Hepatocyte (in vitro differentiated cells): Measurements from ENCODE around the gene B4GALT7. TPM values are rescaled to one million over a fixed set of nuclear protein-coding genes. Genes with fewer than 3 reads are reported as not detected.

Source experiments
- DNase-seq: peaks from one replicate; pipeline ENCODE4 v3.0.0-alpha.2; 2016; ENCODE audit warnings: low spot score
- H2AFZ ChIP-seq: fragments of 200-600 bp; sonication (generic); 2 replicates; pipeline ENCODE4 v1.6.0; 2016; ENCODE audit warnings: antibody characterized with exemption, mild to moderate bottlenecking
- H3K27ac ChIP-seq: fragments of 200-600 bp; sonication (generic); 2 replicates; pipeline ENCODE4 v1.5.1; 2016; ENCODE audit warnings: mild to moderate bottlenecking
- H3K27me3 ChIP-seq: fragments of 200-600 bp; sonication (generic); 2 replicates; pipeline ENCODE4 v1.6.1; 2016
- H3K36me3 ChIP-seq: fragments of 200-600 bp; sonication (generic); replicated peaks from 2 replicates; pipeline ENCODE4 v1.5.1; 2016; ENCODE audit warnings: low read depth; ENCODE audit not compliant: insufficient read depth
- H3K4me1 ChIP-seq: fragments of 200-600 bp; sonication (generic); 2 replicates; pipeline ENCODE4 v1.5.1; 2016; ENCODE audit warnings: mild to moderate bottlenecking, moderate library complexity; ENCODE audit not compliant: insufficient read depth
- H3K4me2 ChIP-seq: fragments of 200-600 bp; sonication (generic); 2 replicates; pipeline ENCODE4 v1.6.0; 2016
- H3K4me3 ChIP-seq: fragments of 200-600 bp; sonication (generic); 2 replicates; pipeline ENCODE4 v1.5.1; 2016; ENCODE audit warnings: mild to moderate bottlenecking
- H3K79me2 ChIP-seq: fragments of 200-600 bp; sonication (generic); 2 replicates; pipeline ENCODE4 v1.6.0; 2017; ENCODE audit warnings: mild to moderate bottlenecking
- H3K9me2 ChIP-seq: fragments of 200-600 bp; sonication (generic); replicated peaks from 2 replicates; pipeline ENCODE4 v1.6.0; 2017; ENCODE audit warnings: mild to moderate bottlenecking; ENCODE audit not compliant: insufficient read depth
- H3K9me3 ChIP-seq: fragments of 200-600 bp; sonication (generic); 2 replicates; pipeline ENCODE4 v1.5.1; 2016; ENCODE audit warnings: low read depth, mild to moderate bottlenecking
- H4K20me1 ChIP-seq: fragments of 200-600 bp; sonication (generic); 2 replicates; pipeline ENCODE4 v1.6.0; 2016; ENCODE audit warnings: mild to moderate bottlenecking; ENCODE audit not compliant: insufficient read depth, poor library complexity, severe bottlenecking
- EZH2 ChIP-seq: fragments of 200-600 bp; sonication (generic); IDR thresholded peaks from 2 replicates; pipeline ENCODE4 v1.6.1; 2016; ENCODE audit warnings: antibody characterized with exemption, mild to moderate bottlenecking, borderline replicate concordance
- EZH2phosphoT487 ChIP-seq: fragments of 200-600 bp; sonication (generic); IDR thresholded peaks from one replicate; pipeline ENCODE4 v1.6.1; 2018; ENCODE audit warnings: antibody characterized with exemption, mild to moderate bottlenecking, low read depth, moderate library complexity; ENCODE audit not compliant: unreplicated experiment, severe bottlenecking
- WGBS: methylation state at CpG from one replicate; pipeline ENCODE4 v1.1.6; 2016; ENCODE audit warnings: low lambda C conversion rate; ENCODE audit errors: missing lambda C conversion rate; 5-methylcytosine and 5-hydroxymethylcytosine counted together
- polyA plus RNA-seq: library from polyadenylated mRNA; unstranded; fragments of >200 nt; fragmentation: Nextera tagmentation; extraction: Ambion mirVana; gene quantifications from 2 replicates; pipeline ENCODE4 v1.2.1, GENCODE V29; 2016
- total RNA-seq: library from RNA; depleted of rRNA; stranded (reverse); fragments of >200 nt; gene quantifications from 2 replicates; pipeline ENCODE4 v1.2.3, GENCODE V29; 2014
- TF ChIP-seq, protein P1 (sequence below): fragments of 200-600 bp; sonication (generic); IDR thresholded peaks from 2 replicates; pipeline ENCODE4 v1.5.1; 2016; ENCODE audit warnings: antibody characterized with exemption, mild to moderate bottlenecking; ENCODE audit not compliant: poor library complexity

Gene B4GALT7
- total and polyA plus RNA-seq, 2 experiments from 2014 or later, result 28.5 to 60.7 TPM

DNA sequence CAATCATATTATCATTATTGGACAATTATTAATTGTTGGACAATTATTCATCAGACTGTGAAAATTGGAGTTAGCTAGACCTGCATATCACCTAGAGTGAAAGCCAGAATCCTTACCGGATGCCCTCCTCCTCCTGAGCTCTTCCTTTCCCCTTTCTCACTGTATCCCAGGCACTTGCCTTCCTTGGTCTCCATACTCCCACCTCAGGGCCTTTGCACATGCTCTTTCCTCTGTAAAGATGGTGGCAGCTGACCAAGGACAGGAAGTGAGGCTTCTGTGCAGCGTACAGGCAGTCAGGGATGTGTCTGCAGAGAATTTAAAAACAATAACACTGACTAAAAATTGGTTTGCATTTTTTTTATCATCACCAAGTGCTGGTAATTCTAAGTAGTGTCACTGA, 30.0 kb upstream of the B4GALT7 start:
- DNase-seq, result no peak
- Histone ChIP-seq H3K9me2 (no peaks in the 10 kb centered on the region), H4K20me1 (no peaks in the 10 kb centered on the region), H2AFZ (no peak overlapping the region), H3K27ac (no peak overlapping the region), H3K27me3 (no peaks in the 10 kb centered on the region), H3K9me3 (no peaks in the 10 kb centered on the region), H3K4me2 (no peak overlapping the region), H3K4me1 (no peaks in the 10 kb centered on the region), H3K79me2 (no peaks in the 10 kb centered on the region), H3K4me3 (no peak overlapping the region), H3K36me3 (no peaks in the 10 kb centered on the region)
- TF ChIP-seq EZH2phosphoT487, result no peak
- TF ChIP-seq EZH2, result no peak
- TF ChIP-seq, protein P1, sequence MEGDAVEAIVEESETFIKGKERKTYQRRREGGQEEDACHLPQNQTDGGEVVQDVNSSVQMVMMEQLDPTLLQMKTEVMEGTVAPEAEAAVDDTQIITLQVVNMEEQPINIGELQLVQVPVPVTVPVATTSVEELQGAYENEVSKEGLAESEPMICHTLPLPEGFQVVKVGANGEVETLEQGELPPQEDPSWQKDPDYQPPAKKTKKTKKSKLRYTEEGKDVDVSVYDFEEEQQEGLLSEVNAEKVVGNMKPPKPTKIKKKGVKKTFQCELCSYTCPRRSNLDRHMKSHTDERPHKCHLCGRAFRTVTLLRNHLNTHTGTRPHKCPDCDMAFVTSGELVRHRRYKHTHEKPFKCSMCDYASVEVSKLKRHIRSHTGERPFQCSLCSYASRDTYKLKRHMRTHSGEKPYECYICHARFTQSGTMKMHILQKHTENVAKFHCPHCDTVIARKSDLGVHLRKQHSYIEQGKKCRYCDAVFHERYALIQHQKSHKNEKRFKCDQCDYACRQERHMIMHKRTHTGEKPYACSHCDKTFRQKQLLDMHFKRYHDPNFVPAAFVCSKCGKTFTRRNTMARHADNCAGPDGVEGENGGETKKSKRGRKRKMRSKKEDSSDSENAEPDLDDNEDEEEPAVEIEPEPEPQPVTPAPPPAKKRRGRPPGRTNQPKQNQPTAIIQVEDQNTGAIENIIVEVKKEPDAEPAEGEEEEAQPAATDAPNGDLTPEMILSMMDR, result no peak
- 89% methylated on average over 2 of the region's 2 CpGs for WGBS

DNA sequence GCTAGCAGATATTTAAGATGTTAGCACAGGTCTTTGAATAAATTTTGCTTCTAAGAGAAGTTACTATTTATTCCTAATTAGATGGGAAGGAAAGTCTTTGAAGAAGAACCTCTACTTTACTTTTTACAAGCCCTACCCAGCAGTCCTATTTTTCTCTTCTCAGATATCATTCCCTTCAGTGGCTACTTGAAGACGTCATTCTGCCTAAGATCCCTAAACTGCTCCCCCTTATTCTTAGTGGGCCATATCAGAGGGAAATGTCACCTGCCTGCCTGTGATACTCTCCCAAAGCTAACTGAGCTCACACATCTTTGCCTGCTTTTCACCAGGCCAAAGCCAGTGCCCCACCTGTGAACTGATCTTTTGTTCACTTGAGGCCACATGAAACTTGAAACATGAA, 24.4 kb upstream of the B4GALT7 start:
- no peak for DNase-seq
- Histone ChIP-seq H4K20me1 (no peaks in the 10 kb centered on the region), H3K9me2 (no peaks in the 10 kb centered on the region), H3K36me3 (no peaks in the 10 kb centered on the region), H2AFZ (no peak overlapping the region), H3K4me3 (no peak overlapping the region), H3K79me2 (no peaks in the 10 kb centered on the region), H3K4me1 (no peaks in the 10 kb centered on the region), H3K27me3 (no peaks in the 10 kb centered on the region), H3K4me2 (no peak overlapping the region), H3K9me3 (no peaks in the 10 kb centered on the region), H3K27ac (no peak overlapping the region)
- TF ChIP-seq, protein P1, result no peak
- TF ChIP-seq EZH2 (no peak), EZH2phosphoT487 (no peak)
- WGBS, result 71% methylated on average over 1 of the region's 1 CpG

DNA sequence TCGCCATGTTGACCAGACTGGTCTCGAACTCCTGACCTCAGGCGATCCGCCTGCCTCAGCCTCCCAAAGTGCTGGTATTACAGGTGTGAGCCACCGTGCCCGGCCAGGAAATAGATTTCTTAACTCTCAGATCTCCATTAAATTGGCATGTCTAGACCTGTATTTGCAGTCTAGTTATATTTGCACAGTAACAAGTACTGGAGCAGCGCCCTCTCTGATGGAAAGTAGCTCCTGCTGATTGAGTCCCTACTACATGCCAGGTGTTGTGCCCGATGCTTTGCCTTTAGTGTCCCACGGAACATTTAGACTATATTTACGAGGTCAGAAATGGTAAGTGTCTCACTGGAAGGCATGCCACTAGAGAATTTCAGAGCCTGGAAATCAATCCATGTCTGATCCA, 23.8 kb upstream of the B4GALT7 start:
- no peaks in the 10 kb centered on the region for H3K9me2 ChIP-seq
- H3K36me3 ChIP-seq, result no peaks in the 10 kb centered on the region
- TF ChIP-seq, protein P1, result no peak
- TF ChIP-seq EZH2 (no peak), EZH2phosphoT487 (no peak)

DNA sequence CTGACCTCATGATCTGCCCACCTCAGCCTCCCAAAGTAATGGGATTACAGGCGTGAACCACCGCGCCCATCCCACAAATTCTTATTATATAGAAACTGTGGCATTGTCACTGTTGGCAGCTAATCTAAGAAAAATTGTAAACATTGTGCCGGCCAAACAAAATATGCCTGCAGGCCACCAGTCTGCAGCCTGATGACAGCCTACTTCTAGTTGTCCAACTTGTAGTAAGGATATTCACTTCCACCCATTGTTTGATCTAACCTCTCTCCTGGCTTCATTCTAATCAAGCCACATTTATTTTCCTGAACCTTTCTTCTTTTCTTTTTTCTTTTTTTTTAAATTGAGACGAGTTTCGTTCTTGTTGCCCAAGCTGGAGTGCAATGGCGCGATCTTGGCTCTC, 21.6 kb upstream of the B4GALT7 start:
- H3K4me3 ChIP-seq, result no peak overlapping the region
- H3K4me2 ChIP-seq, result no peak overlapping the region
- TF ChIP-seq EZH2 (no peak), EZH2phosphoT487 (no peak)
- TF ChIP-seq, protein P1, result no peak
- H3K36me3 ChIP-seq, result no peaks in the 10 kb centered on the region
- 97% methylated on average over 8 of the region's 8 CpGs for WGBS
- H3K27me3 ChIP-seq, result no peaks in the 10 kb centered on the region
- H3K79me2 ChIP-seq, result no peaks in the 10 kb centered on the region
- no peak for DNase-seq
- H3K4me1 ChIP-seq, result no peaks in the 10 kb centered on the region
- no peak overlapping the region for H2AFZ ChIP-seq
- H3K27ac ChIP-seq, result no peak overlapping the region
- no peaks in the 10 kb centered on the region for H3K9me3 ChIP-seq
- H4K20me1 ChIP-seq, result no peaks in the 10 kb centered on the region
- no peaks in the 10 kb centered on the region for H3K9me2 ChIP-seq

More for the DNA sequence above, 23.8 kb upstream of the B4GALT7 start:
- Histone ChIP-seq H3K9me3 (no peaks in the 10 kb centered on the region), H3K4me3 (no peak overlapping the region), H3K27me3 (no peaks in the 10 kb centered on the region), H2AFZ (no peak overlapping the region), H3K27ac (no peak overlapping the region), H3K79me2 (no peaks in the 10 kb centered on the region), H3K4me1 (no peaks in the 10 kb centered on the region), H3K4me2 (no peak overlapping the region), H4K20me1 (no peaks in the 10 kb centered on the region)
- no peak for DNase-seq
- 88% methylated on average over 10 of the region's 10 CpGs for WGBS
